Kidney epithelial cell (primary cell): Measurements from ENCODE around the gene RHEB. TPM values are rescaled to one million over a fixed set of nuclear protein-coding genes. Genes with fewer than 3 reads are reported as not detected.

Experiments used
- DNase-seq: peaks from one replicate; pipeline ENCODE4 v3.0.0-alpha.2; 2010; ENCODE audit warnings: low read depth
- H3K27me3 ChIP-seq: 2 replicates; pipeline ENCODE4 v1.6.0; 2011; ENCODE audit warnings: low read length; ENCODE audit not compliant: control insufficient read depth, insufficient read depth
- H3K36me3 ChIP-seq: 2 replicates; pipeline ENCODE4 v1.5.1; 2011; ENCODE audit warnings: low read length; ENCODE audit not compliant: control insufficient read depth, insufficient read depth
- H3K4me3 ChIP-seq: 2 replicates; pipeline ENCODE4 v1.5.1; 2011; ENCODE audit warnings: low read depth, mild to moderate bottlenecking, control low read depth, low read length
- CTCF ChIP-seq: IDR thresholded peaks from 2 replicates; pipeline ENCODE4 v1.5.1; 2011; ENCODE audit warnings: mild to moderate bottlenecking, moderate library complexity, low read length, control low read depth, inconsistent platforms; ENCODE audit not compliant: insufficient read depth, poor library complexity, severe bottlenecking
- total RNA-seq: library from RNA; depleted of rRNA; stranded (reverse); fragments of >200 nt; gene quantifications from 2 replicates; pipeline ENCODE4 v1.2.3, GENCODE V29; 2015

RHEB gene
- total RNA-seq, 1 donor from 2014 or later = 139 TPM

DNA sequence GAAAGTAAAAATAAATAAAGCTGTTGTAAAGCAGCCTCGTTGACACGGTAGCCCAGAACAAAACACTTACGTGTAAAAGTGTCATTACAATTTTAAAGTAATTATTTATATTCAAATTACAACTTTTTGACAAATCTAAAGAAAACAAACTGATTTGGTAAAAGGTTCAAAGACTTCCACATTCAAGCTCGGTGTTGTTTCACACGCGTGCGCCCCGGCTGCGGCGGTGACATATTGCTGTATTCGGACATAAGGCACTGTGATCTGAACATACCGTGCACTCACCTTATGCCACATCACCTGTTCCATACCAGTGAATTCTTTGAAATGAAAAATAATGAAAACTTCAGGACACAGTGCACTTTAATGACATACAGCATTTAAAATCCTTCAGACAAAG lies 36.9 kb upstream of the RHEB start:
- no peak for TF ChIP-seq CTCF
- Histone ChIP-seq H3K36me3 (no peaks in the 10 kb centered on the region), H3K27me3 (no peaks in the 10 kb centered on the region), H3K4me3 (no peak overlapping the region)
- DNase-seq = no peak

DNA sequence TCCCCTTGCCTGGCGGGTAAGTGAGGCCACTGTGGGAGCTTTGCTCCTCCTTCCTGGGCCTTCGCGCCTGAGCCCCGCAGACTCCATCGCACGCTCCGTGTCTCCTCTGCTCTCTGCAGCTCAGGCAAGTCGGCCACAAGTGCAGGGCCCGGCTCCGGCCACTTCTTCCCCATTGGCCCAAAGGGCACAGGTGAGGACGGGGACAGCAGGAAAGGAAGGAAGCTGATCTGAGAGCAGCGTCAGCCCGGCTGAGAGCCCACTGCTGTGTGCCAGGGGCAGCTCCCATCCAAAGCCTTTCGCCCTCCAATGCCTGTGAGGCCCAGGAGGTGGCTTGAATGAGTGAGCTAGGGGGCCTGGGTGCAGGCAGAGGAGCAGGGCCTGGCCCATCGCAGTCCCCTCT lies 33.7 kb upstream of the RHEB start:
- H3K4me3 ChIP-seq = no peak overlapping the region
- H3K27me3 ChIP-seq = peaks cover 2% of the 10 kb centered on the region
- H3K36me3 ChIP-seq = no peaks in the 10 kb centered on the region
- TF ChIP-seq CTCF = no peak
- DNase-seq = no peak

GRCh38 chr7:151552352-151553028 lies 32.8 kb upstream of the RHEB start:
- DNase-seq = no peak
- no peak overlapping the region for H3K4me3 ChIP-seq
- TF ChIP-seq CTCF = no peak
- peaks cover 2% of the 10 kb centered on the region for H3K27me3 ChIP-seq
- H3K36me3 ChIP-seq = no peaks in the 10 kb centered on the region

GRCh38 chr7:151551820-151552219 lies 32.1 kb upstream of the RHEB start:
- DNase-seq = no peak
- no peak for TF ChIP-seq CTCF
- Histone ChIP-seq H3K27me3 (peaks cover 2% of the 10 kb centered on the region), H3K36me3 (no peaks in the 10 kb centered on the region), H3K4me3 (no peak overlapping the region)

- H3K27me3 ChIP-seq = peaks cover 2% of the 10 kb centered on the region
- no peaks in the 10 kb centered on the region for H3K36me3 ChIP-seq
- no peak for TF ChIP-seq CTCF
- H3K4me3 ChIP-seq = no peak overlapping the region
- DNase-seq = peak; percentile 92
Observed at GRCh38 chr7:151550656-151551286, 31.1 kb upstream of the RHEB start.

DNA sequence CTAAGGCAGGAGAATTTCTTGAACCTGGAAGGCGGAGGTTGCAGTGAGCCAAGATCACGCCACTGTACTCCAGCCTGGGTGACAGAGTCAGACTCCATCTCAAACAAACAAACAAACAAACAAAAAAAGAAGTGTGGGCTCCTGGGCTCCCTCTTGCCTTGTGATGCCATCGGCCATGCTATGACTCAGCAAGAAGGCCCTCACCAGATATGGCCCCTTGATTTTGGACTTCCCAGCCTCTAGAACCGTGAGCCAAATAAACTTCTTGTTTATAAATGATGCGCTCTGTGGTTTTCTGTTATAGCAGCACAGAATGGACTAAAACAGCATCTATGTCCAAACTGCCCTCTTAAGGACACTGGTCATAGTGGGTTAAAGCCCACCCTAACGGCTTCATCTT lies 29.9 kb upstream of the RHEB start:
- H3K27me3 ChIP-seq = peaks cover 2% of the 10 kb centered on the region
- H3K36me3 ChIP-seq = no peaks in the 10 kb centered on the region
- DNase-seq = no peak
- no peak overlapping the region for H3K4me3 ChIP-seq
- no peak for TF ChIP-seq CTCF
